Neural progenitor cell (in vitro differentiated cells): Measurements from ENCODE around the gene GPR45. TPM values are rescaled to one million over a fixed set of nuclear protein-coding genes. Genes with fewer than 3 reads are reported as not detected.
A peak's percentile ranks its signal among the peaks of the same experiment; 100 is the strongest.

Experiments used
- DNase-seq: peaks from one replicate; pipeline ENCODE4 v3.0.0-alpha.2; 2016; ENCODE audit warnings: low spot score
- H2AFZ ChIP-seq: fragments of 200-600 bp; sonication (generic); replicated peaks from 2 replicates; pipeline ENCODE4 v1.6.1; 2016; ENCODE audit warnings: antibody characterized with exemption
- H3F3A ChIP-seq: fragments of 200-600 bp; sonication (generic); 2 replicates; pipeline ENCODE4 v1.6.1; 2016; ENCODE audit warnings: antibody characterized with exemption, low read depth
- H3K27ac ChIP-seq: fragments of 200-600 bp; sonication (generic); 2 replicates; pipeline ENCODE4 v1.5.1; 2016; ENCODE audit warnings: mild to moderate bottlenecking
- H3K27me3 ChIP-seq: fragments of 200-600 bp; sonication (generic); 2 replicates; pipeline ENCODE4 v1.6.1; 2016; ENCODE audit warnings: mild to moderate bottlenecking, moderate library complexity
- H3K36me3 ChIP-seq: fragments of 200-600 bp; sonication (generic); 2 replicates; pipeline ENCODE4 v1.5.1; 2016
- H3K4me1 ChIP-seq: fragments of 200-600 bp; sonication (generic); 2 replicates; pipeline ENCODE4 v1.6.1; 2016; ENCODE audit warnings: mixed run types
- H3K4me2 ChIP-seq: fragments of 200-600 bp; sonication (generic); 2 replicates; pipeline ENCODE4 v1.6.1; 2016
- H3K4me3 ChIP-seq: fragments of 200-600 bp; sonication (generic); 2 replicates; pipeline ENCODE4 v1.5.1; 2016
- H3K79me2 ChIP-seq: fragments of 200-600 bp; sonication (generic); 2 replicates; pipeline ENCODE4 v1.6.1; 2016; ENCODE audit warnings: low read depth
- H3K9ac ChIP-seq: fragments of 200-600 bp; sonication (generic); 2 replicates; pipeline ENCODE4 v1.6.1; 2016
- H3K9me3 ChIP-seq: fragments of 200-600 bp; sonication (generic); 2 replicates; pipeline ENCODE4 v1.5.1; 2016; ENCODE audit warnings: low read depth
- H4K20me1 ChIP-seq: fragments of 200-600 bp; sonication (generic); 2 replicates; pipeline ENCODE4 v1.6.1; 2016; ENCODE audit warnings: low read depth
- H3K27ac Mint-ChIP-seq: 3 replicates; pipeline ENCODE4 v1.8.0; 2021; ENCODE audit warnings: mixed read lengths
- H3K27me3 Mint-ChIP-seq: 2 replicates; pipeline ENCODE4 v1.8.0; 2022; ENCODE audit warnings: low read depth, mild to moderate bottlenecking, inconsistent platforms, moderate library complexity, mixed read lengths; ENCODE audit not compliant: insufficient read depth
- H3K36me3 Mint-ChIP-seq: 3 replicates; pipeline ENCODE4 v1.8.0; 2021; ENCODE audit warnings: mixed read lengths
- H3K4me1 Mint-ChIP-seq: 3 replicates; pipeline ENCODE4 v1.8.0; 2021; ENCODE audit warnings: mixed read lengths
- H3K4me3 Mint-ChIP-seq: 3 replicates; pipeline ENCODE4 v1.8.0; 2021; ENCODE audit warnings: mild to moderate bottlenecking, moderate library complexity, mixed read lengths
- H3K9me3 Mint-ChIP-seq: 3 replicates; pipeline ENCODE4 v1.8.0; 2020; ENCODE audit warnings: mixed read lengths
- CTCF ChIP-seq: fragments of 200-600 bp; sonication (generic); IDR thresholded peaks from 2 replicates; pipeline ENCODE4 v1.5.1; 2017; ENCODE audit warnings: antibody characterized with exemption, mild to moderate bottlenecking
- EZH2 ChIP-seq: fragments of 200-600 bp; sonication (generic); IDR thresholded peaks from 2 replicates; pipeline ENCODE4 v1.6.1; 2017; ENCODE audit warnings: antibody characterized with exemption, mild to moderate bottlenecking, moderate library complexity
- EZH2phosphoT487 ChIP-seq: fragments of 200-600 bp; sonication (generic); IDR thresholded peaks from 2 replicates; pipeline ENCODE4 v1.6.1; 2017; ENCODE audit warnings: antibody characterized with exemption
- total RNA-seq: library from RNA; depleted of rRNA; stranded (reverse); fragments of >200 nt; gene quantifications from 2 replicates; pipeline ENCODE4 v1.2.3, GENCODE V29; 2015; ENCODE audit warnings: low replicate concordance

Gene GPR45
- total RNA-seq, 1 donor from 2014 or later = not detected

DNA sequence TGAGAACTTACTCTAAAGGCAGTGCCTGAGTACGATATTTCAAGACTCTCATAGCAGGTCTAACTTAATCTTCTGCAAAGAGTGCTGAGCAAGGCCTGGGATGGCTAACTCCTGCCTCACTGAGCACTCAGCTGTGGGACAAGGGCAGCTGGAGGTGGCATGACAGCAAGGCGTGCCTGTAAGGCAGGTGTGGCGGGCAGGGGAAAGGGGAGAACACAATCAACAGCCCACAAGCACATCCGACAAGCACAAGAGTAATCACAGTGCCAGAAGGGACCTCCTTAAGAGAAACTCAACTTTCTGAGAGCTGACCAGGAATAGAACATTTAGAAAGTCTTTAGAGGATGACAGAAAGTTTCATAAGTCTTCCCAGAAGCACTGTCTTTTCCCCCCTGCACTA is 42.0 kb downstream of the GPR45 start:
- peaks cover 11% of the 10 kb centered on the region for H3K36me3 Mint-ChIP-seq
- Histone ChIP-seq H3K36me3 (no peaks in the 10 kb centered on the region), H3F3A (no peaks in the 10 kb centered on the region), H3K9ac (no peak overlapping the region), H3K4me1 (no peaks in the 10 kb centered on the region), H2AFZ (no peak overlapping the region), H3K4me2 (no peak overlapping the region), H4K20me1 (no peaks in the 10 kb centered on the region), H3K79me2 (no peaks in the 10 kb centered on the region), H3K27ac (no peak overlapping the region), H3K9me3 (no peaks in the 10 kb centered on the region), H3K4me3 (no peak overlapping the region), H3K27me3 (no peaks in the 10 kb centered on the region)
- H3K27ac Mint-ChIP-seq = no peak overlapping the region
- no peaks in the 10 kb centered on the region for H3K9me3 Mint-ChIP-seq
- no peak for DNase-seq
- H3K27me3 Mint-ChIP-seq = no peaks in the 10 kb centered on the region
- TF ChIP-seq EZH2 (no peak), CTCF (no peak), EZH2phosphoT487 (no peak)
- H3K4me1 Mint-ChIP-seq = no peaks in the 10 kb centered on the region
- H3K4me3 Mint-ChIP-seq = no peak overlapping the region

DNA sequence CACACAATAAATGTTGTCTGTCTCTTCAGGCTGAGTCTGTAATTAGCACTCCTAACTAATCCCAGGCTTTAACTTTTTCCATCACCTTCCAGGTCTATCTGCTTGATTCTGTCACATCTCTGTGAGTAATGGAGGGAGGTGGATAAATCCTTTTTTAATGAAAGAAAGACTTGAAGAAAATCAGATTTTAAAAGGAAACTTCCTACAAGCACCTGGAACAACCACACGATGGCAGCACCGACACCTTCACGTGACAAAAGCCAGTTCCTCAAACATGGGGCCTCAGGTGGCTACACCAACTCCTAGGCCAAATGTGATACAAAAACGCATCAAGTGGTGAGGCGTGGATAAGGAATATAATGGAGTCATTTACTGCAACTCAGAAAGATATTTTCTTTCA is 46.1 kb downstream of the GPR45 start:
- no peak overlapping the region for H3K27ac ChIP-seq
- DNase-seq = peak; percentile 56
- no peaks in the 10 kb centered on the region for H3K9me3 Mint-ChIP-seq
- H3K4me3 ChIP-seq = no peak overlapping the region
- H3K27ac Mint-ChIP-seq = no peak overlapping the region
- no peaks in the 10 kb centered on the region for H4K20me1 ChIP-seq
- H3K27me3 Mint-ChIP-seq = no peaks in the 10 kb centered on the region
- H3K79me2 ChIP-seq = no peaks in the 10 kb centered on the region
- no peaks in the 10 kb centered on the region for H3K9me3 ChIP-seq
- peaks cover 15% of the 10 kb centered on the region for H3K36me3 Mint-ChIP-seq
- H3K27me3 ChIP-seq = no peaks in the 10 kb centered on the region
- H3K36me3 ChIP-seq = no peaks in the 10 kb centered on the region
- no peaks in the 10 kb centered on the region for H3F3A ChIP-seq
- no peak overlapping the region for H3K4me2 ChIP-seq
- TF ChIP-seq CTCF = peak; percentile 74
- TF ChIP-seq EZH2phosphoT487 = no peak
- H2AFZ ChIP-seq = no peak overlapping the region
- no peak overlapping the region for H3K4me3 Mint-ChIP-seq
- H3K4me1 ChIP-seq = no peaks in the 10 kb centered on the region
- no peak overlapping the region for H3K9ac ChIP-seq
- H3K4me1 Mint-ChIP-seq = no peaks in the 10 kb centered on the region

DNA sequence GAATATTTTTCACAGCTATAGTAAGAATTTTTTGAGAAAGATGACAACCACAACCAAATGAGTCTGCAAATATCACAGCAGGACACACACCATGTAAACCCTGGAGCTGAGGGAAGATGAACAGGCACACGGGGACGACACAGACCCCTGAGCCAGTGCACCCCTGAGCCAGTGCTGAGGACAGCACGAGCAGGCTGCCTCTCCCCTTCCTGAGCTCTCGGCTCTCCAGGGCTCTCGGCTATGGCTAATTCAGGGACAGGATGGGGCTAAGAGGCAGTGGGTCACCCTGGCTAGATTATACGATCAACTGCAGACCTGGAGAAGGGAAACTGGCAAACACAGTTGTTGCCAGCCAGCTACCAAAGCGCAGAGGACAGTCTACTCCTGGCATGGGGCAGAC is 46.6 kb downstream of the GPR45 start:
- H4K20me1 ChIP-seq = no peaks in the 10 kb centered on the region
- Mint-ChIP-seq H3K36me3 (peaks cover 15% of the 10 kb centered on the region), H3K9me3 (no peaks in the 10 kb centered on the region), H3K4me1 (no peaks in the 10 kb centered on the region), H3K27ac (no peak overlapping the region), H3K27me3 (no peaks in the 10 kb centered on the region), H3K4me3 (no peak overlapping the region)
- no peaks in the 10 kb centered on the region for H3K4me1 ChIP-seq
- no peaks in the 10 kb centered on the region for H3K9me3 ChIP-seq
- no peak overlapping the region for H2AFZ ChIP-seq
- H3K27me3 ChIP-seq = no peaks in the 10 kb centered on the region
- H3F3A ChIP-seq = no peaks in the 10 kb centered on the region
- no peak overlapping the region for H3K27ac ChIP-seq
- no peak overlapping the region for H3K4me3 ChIP-seq
- TF ChIP-seq EZH2 (no peak), CTCF (no peak), EZH2phosphoT487 (no peak)
- no peak overlapping the region for H3K4me2 ChIP-seq
- DNase-seq = no peak
- no peak overlapping the region for H3K9ac ChIP-seq
- H3K36me3 ChIP-seq = no peaks in the 10 kb centered on the region
- H3K79me2 ChIP-seq = no peaks in the 10 kb centered on the region
